Pancreas (tissue), 10 donors: ENCODE results near the gene SCAF8. TPM values are rescaled to one million over a fixed set of nuclear protein-coding genes. Genes with fewer than 3 reads are reported as not detected.

Source experiments
- ATAC-seq, 4 donors: fragments of 200-7000 bp; cut with Tn5 transposase; one replicate each; pipeline versions ENCODE4 v1.8.0 to v1.9.1; 2020; ENCODE audit warnings: mild to moderate bottlenecking in 4 of 4, moderate library complexity in 4 of 4
- DNase-seq, 6 donors: peaks; one replicate each; pipeline ENCODE4 v3.0.0-alpha.2; 2020
- FAIRE-seq: peaks from 2 replicates; lab custom pipeline; 2012; peaks lifted over from hg19 to GRCh38; lab: Jason Lieb, UNC
- H3K27ac ChIP-seq, 4 donors: fragments of 200-600 bp; sonication (generic); 1 replicate in 3 of 4; 2 replicates in 1 of 4; pipeline versions ENCODE4 v1.5.0 to v1.8.0; 2020
- H3K27me3 ChIP-seq, 4 donors: fragments of 200-600 bp; one replicate each; pipeline ENCODE4 v1.8.0; 2021
- H3K36me3 ChIP-seq, 3 donors: fragments of 200-600 bp; sonication (generic) in 1 of 3; one replicate each; pipeline versions ENCODE4 v1.5.0 to v1.8.0; 2020 to 2021
- H3K4me1 ChIP-seq, 3 donors: fragments of 200-600 bp; one replicate each; pipeline ENCODE4 v1.8.0; 2021
- H3K4me3 ChIP-seq, 4 donors: fragments of 200-600 bp; sonication (generic) in 2 of 4; one replicate each; pipeline versions ENCODE4 v1.5.0 to v1.8.0; 2020 to 2021
- H3K9me3 ChIP-seq, 4 donors: fragments of 200-600 bp; one replicate each; pipeline ENCODE4 v1.8.0; 2021
- CTCF ChIP-seq, 4 donors: fragments of 200-600 bp; sonication (generic) in 3 of 4; IDR thresholded peaks; one replicate each; pipeline versions ENCODE4 v1.5.0 to v1.8.0; 2021; ENCODE audit warnings: antibody characterized with exemption in 4 of 4
- WGBS, 2 donors: extraction: QIAGEN DNeasy Blood & Tissue Kit; methylation state at CpG; one replicate each; pipeline ENCODE4 v1.1.7; 2013; 5-methylcytosine and 5-hydroxymethylcytosine counted together
- intact Hi-C, 3 donors: fragments of 100-400 bp; cut with DNase I; formaldehyde crosslinking; loops; one replicate each; pipeline versions ENCODE4 v1.11.1 to v1.14.2; 2022
- microRNA-seq, 2 donors: library from miRNA; unstranded; fragments of <30 nt; microRNA quantifications; one replicate each; pipeline versions ENCODE4 to v1.1.0, GENCODE V29; 2019 to 2020
- polyA plus RNA-seq, 2 donors: library from polyadenylated mRNA; stranded (reverse); fragments of 200-250 nt; gene quantifications; one replicate each; pipeline ENCODE4 v1.2.3, GENCODE V29; 2013
- total RNA-seq, 6 donors: library from RNA; stranded (reverse); fragmentation: NEBNext Ultra II Directional in 4 of 6; extraction: Animal tissue kit (Norgen Biotek cat#: 25700) in 4 of 6; gene quantifications; one replicate each; pipeline versions ENCODE4 v1.2.1 to v1.2.4, GENCODE V29; 2021 to 2023
- donor health status: healthy with polysubstance abuse.
- donor health status: DM: no; HTN: no; CAD: no; lungs with moderate emphysema.
- donor health status: DM: no; HTN: no; CAD: no.
- donor health status: control.
- donor health status: control.
- donor health status: Bipolar disorder and iron deficiency.
- donor health status: DM: yes; HTN: yes; CAD: no.
- donor health status: DM: no; HTN: no; CAD: no.
- donor health status: DM: no; HTN: no; CAD: no.
- donor health status: DM: yes; HTN: yes; CAD: no.

Gene SCAF8
- total and polyA plus RNA-seq, 8 donors: 8.3 to 25.4 (median 16.2) TPM

- intact Hi-C loops: no loop called here
- no peak for DNase-seq
- Histone ChIP-seq H3K4me1 (no peaks in the 10 kb centered on the region), H3K36me3 (no peaks in the 10 kb centered on the region), H3K27me3 (no peaks in the 10 kb centered on the region), H3K9me3 (no peaks in the 10 kb centered on the region), H3K4me3 (no peak overlapping the region), H3K27ac (no peak overlapping the region)
- 76 to 80% methylated on average over 3 of the region's 3 CpGs for WGBS, 2 donors
- no peak for ATAC-seq
- TF ChIP-seq CTCF (IDR thresholded peaks at IDR 0.05): no peak
- no peak for FAIRE-seq
These were observed 143.5 kb downstream of the SCAF8 start for GRCh38 chr6:154876486-154877280.

DNA sequence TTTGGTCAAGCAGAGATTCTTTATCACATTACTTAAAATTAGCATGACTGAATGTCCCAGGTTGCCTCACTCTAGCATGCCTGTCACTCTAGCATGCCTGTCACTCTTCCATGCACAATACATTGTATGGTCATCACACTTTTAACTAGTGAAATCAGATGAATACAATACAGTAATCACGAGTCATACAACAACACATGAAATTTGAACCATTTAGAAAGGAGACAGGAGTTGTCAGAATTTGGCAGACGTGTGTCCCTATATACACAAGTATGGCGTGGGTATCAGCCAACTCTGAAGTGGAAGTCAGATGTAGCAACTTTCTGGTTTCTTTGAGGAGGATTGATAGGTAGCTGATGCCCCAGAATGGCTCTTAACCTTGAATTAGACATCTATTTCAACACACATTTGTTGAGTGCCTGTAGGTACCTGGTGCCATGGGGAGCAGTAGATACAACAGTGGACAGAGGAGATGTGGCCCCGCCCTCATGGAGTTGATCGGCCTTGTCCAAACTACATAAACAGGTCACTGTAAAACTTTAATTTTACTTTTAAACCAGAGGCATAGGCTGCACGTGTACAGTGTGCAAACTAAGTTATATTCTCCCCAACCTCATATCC, 145.8 kb downstream of the SCAF8 start:
- no peak for ATAC-seq

DNA sequence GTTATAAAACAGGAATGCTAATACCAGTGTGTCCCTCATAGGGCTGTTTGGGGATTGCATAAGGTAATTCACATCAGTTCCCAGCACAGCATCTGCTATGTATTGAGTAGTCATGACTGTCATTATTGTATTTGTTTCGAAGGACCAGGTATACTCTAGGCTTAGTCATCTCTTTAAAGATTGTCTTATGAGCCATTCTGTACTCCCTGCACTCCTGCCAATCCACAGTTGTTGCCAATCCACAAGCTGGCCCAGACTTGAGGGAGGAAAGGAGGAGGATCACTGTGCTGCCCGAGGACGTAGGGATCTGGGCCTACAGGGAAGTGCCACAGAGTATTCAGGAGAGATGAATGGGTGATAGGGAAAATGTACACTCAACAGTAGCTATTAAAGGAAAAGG, 148.9 kb downstream of the SCAF8 start:
- ATAC-seq (no peak), DNase-seq (no peak), FAIRE-seq (no peak)
- Histone ChIP-seq H3K4me3 (no peak overlapping the region), H3K27me3 (no peaks in the 10 kb centered on the region), H3K9me3 (no peaks in the 10 kb centered on the region), H3K36me3 (no peaks in the 10 kb centered on the region), H3K4me1 (no peaks in the 10 kb centered on the region), H3K27ac (no peak overlapping the region)
- intact Hi-C loops: no loop called here
- WGBS, 2 donors: 90 to 93% methylated on average over 3 of the region's 3 CpGs
- no peak for TF ChIP-seq CTCF (IDR thresholded peaks at IDR 0.05)

More for the DNA sequence above, 145.8 kb downstream of the SCAF8 start:
- no peak overlapping the region for H3K27ac ChIP-seq
- H3K4me1 ChIP-seq: no peaks in the 10 kb centered on the region
- no peak for DNase-seq
- H3K36me3 ChIP-seq: no peaks in the 10 kb centered on the region
- H3K9me3 ChIP-seq: no peaks in the 10 kb centered on the region
- intact Hi-C loops: no loop called here
- no peak for TF ChIP-seq CTCF (IDR thresholded peaks at IDR 0.05)
- 90 to 97% methylated on average over 6 of the region's 6 CpGs for WGBS, 2 donors
- no peak for FAIRE-seq
- no peaks in the 10 kb centered on the region for H3K27me3 ChIP-seq
- H3K4me3 ChIP-seq: no peak overlapping the region

Small RNA genes within 50 kb of the gene (microRNA-seq; reads per million reads assigned to microRNA genes)
- 0 reads per million in 2 donors for gene MIR1273C

Other genes starting within 250 kb of the SCAF8 start
- gene CNKSR3, start 222.7 kb upstream of the SCAF8 start, total RNA-seq: 10 to 100 TPM; 14.3 to 24.2 (median 18.6) TPM
- 10 to 100 TPM in 1 of 2 donors, 1 to 10 TPM in 1; 7.6 to 21.3 TPM for gene CNKSR3, start 222.7 kb upstream of the SCAF8 start, polyA plus RNA-seq